GM21360 (cell line): ENCODE results near the gene DHX32.
"Not testable (repeated sequence)": the region's sequence is repeated elsewhere in the genome, so short reads cannot be mapped to it uniquely, and the experiment has no call there.

Source experiments
- ATAC-seq: cut with Tn5 transposase; IDR thresholded peaks from one replicate; pipeline ENCODE4 v1.9.1; 2021; ENCODE audit warnings: mild to moderate bottlenecking, moderate library complexity; ENCODE audit not compliant: unreplicated experiment

DHX32 gene

DNA sequence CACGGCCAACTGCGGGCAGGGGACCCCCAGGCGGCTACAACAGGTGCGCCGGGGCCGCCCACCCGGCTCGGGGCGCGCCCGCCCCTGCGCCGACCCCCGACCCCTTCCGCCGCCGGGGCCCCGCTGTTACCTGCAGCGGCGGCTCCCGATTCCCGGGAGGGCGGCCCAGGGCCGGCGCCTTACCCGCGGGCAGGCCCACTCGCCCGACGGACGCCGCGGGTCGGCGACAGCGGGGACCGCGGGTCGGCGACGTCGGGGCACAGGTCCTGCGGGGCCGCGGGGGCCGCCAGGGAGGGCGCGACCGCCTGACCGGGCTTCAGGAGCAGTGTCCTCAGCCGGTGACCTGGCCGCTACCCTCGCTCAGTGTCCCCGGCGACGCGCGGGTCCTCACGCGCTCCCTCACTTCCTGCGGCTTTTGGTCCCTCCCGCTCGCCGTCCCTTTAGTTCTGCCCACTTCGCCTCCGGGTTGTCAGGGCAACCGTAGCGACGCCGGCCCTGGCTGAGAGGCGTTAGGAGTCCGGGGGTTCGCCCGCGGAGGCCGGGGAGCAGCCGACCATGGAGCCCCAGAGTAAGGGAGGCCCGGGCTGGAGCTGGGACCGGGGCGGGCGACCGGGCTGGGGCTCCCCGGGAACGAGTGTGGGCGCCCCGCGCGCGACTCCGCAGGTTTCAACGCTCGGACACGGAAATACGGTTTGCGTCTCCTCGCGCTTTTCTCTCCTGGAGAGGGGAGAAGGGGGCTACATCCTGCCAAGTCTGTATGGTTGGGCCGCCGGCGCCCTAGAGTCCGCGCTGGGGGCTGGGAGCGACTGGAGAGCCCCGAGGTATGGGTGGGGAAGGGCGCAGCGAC is 15.2 kb upstream of the DHX32 start, which contains the start of gene FANK1:
TSS of gene FANK1 (plus strand) at position 477 of the 847 bp plus-strand sequence. CDS start at position 556, 79 bp downstream.
- ATAC-seq: peak; percentile 88

GRCh38 chr10:125895130-125896087 is 14.3 kb upstream of the DHX32 start:
- ATAC-seq: peak; percentile 57

GRCh38 chr10:125894176-125894575 is 13.1 kb upstream of the DHX32 start:
- not testable (repeated sequence) for ATAC-seq

DNA sequence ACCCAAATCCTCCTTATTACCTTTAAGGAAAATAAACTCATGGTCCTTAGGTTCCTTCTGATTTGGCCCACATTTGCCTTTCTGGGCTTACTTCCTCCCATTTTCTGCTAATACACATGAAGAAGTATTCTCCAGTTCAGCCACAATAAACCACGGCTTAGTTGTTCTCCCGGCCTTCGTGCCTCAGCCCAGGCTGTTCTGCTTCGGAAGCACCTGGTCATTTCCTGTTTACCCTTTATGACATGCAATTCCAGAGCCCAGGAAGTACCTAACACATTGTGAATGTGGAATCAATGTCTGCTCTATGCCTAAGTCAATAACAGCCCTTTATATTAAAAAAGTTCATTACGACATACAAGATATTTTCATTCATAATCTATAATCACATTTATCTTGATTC is 11.3 kb upstream of the DHX32 start:
- not testable (repeated sequence) for ATAC-seq

DNA sequence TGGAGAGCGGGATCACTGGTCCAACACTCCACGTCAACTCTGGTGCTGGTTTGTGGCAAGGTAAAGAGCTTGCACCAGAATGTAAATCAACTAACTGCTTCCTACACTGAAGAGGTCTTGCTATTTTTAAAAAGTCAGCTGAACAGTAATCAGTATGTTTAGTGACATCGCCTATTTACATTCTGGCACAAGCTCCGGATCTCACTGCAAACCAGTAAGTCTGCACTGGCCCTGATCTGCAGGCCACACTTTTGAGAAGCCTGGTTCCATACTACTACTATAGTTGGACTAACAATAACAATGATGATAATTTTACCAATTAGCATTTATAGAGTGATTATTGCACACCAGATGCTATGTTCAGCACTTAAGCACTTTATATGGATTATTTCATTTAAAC is 8.3 kb upstream of the DHX32 start:
- ATAC-seq: not testable (repeated sequence)

- no peak for ATAC-seq
Observed at GRCh38 chr10:125886914-125887512, 5.9 kb upstream of the DHX32 start.

- ATAC-seq: no peak
Observed at GRCh38 chr10:125883211-125883610, 2.1 kb upstream of the DHX32 start.

DNA sequence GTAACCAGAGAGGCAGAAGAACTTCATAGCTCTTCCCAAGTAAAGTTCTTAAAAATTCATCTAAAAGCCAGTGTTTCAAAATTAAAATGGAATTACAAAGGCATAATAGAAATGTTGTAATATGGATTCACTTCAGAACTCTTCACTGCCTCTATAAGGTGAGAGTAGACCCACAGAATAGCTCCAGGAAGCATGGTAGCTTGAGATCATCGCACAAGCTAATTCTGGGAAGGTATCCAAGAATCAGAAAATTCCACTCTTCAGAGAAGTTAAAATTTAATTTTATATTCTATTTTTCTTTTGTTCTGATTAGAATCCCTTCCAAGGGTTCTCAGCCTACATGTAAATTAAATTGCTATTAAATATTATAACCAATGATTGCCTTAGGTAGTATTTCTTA is 1.5 kb upstream of the DHX32 start:
- no peak for ATAC-seq

DNA sequence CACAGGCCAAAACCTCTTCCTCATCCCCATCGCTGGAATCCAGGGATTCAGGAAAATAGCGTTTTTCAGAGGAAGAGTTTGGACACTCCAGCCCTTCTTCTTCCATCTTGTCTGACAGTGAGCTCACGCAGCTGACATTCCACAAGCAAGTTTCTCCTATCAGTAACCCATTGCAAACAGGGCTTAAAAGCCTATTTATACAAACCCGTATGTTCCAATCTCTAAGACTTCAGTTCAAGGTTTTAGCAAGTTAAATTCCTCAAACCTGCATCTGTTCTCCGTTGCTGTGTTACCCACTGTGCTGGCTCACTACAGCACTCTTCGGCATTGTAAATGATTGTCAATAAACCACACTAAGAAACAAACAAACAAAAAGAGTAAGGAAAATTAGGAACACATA is 373 bp downstream of the DHX32 start:
- ATAC-seq: no peak

DNA sequence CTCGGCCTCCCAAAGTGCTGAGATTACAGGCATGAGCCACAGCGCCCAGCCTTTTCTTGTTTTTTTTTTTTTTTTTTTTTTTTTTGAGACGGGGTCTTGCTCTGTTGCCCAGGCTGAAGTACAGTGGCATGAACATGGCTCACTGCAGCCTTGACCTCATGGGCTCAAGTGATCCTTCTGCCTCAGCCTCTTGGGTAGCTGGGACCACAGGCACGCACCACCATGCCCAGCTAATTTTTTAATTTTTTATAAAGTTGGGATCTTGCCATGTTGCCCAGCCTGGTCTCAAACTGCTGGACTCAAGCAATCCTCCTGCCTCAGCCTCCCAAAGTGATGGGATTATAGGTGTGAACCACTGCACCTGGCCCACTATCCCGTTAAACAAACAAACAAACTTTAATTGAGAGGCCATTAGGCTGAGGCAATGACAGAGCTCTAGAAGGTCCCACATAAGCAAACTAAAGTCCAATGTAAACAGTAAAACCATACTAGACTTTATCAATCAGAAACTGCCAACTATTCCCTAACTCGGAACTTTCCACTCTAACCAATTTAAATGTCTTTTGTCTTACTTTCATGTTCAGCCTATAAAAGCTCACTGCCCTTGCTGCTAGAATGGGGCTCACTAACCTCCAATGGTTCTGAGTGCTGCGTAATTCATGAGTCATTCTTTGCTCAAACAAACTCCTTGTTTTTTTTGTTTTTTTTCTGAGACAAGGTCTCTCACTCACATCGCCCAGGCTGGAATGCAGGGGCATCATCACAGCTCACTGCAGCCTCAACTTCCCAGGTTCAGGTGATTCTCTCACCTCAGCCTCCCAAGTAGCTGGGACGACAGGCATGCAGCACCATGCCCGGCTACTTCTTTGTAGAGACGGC is 1.9 kb downstream of the DHX32 start:
- no peak for ATAC-seq

- no peak for ATAC-seq
Observed at GRCh38 chr10:125871338-125871737, 9.8 kb downstream of the DHX32 start.

GRCh38 chr10:125868372-125868975 is 12.6 kb downstream of the DHX32 start:
- ATAC-seq: peak; percentile 64

- ATAC-seq: no peak
Observed at GRCh38 chr10:125866421-125867029, 14.6 kb downstream of the DHX32 start.

GRCh38 chr10:125865120-125865519 is 16.0 kb downstream of the DHX32 start:
- no peak for ATAC-seq

DNA sequence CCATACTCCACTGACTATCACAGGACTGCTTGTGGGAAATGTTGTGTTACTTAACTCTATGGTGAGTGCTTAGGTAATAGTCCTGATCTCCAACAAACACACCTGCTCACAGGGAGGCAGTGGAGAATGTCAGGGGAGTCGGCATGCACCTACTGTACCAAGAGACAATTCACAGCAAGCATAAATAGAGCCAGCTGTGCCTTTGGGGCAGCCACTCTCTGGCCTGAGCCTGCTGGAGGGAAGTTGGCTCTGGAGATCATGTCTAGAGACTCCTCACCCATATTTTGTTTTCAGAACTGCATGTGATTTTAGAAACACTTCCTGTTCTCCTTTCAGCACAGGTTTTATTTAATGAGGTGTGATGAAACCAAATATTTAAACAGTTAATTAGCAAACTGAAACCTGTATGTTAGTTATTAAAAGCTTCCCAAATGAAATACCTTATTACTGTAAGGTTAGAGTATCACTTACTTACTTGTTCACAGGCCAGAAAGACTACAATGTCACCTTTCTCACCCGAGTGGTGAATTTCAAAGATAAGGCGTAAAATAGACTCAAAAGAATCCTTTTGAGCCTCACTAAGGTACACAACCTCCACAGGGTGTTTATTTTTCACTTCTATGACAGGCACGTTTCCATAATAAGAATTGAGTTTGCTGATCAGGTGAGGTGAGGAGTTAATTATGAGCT is 21.8 kb downstream of the DHX32 start:
- ATAC-seq: no peak

DNA sequence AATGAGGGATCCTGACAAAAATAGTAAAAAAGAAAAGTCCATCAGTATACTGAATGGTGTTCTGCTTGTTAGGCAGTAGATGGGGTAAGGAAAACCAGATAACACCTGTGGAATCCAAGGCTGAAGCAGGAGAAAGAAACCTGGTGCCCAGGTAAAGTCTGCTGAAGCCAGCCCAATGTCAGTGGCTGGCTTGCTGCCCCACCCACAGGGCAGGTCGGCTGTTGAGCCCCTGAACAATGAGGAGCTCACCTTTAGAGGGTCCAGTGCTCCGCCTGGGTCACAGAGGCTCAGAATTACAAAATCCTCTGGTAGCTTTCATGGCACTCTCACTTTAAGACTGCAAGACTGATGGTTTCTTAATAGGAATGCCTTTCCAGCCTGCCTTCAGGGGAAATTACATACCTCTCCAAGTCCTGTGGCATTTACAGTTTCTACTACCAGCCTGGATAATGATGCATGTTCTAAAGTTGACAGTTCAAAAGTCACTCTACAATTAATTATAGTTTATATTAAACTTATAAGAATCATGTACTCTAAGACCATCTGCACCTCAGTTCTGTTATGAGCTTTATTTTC is 23.8 kb downstream of the DHX32 start:
- ATAC-seq: no peak

GRCh38 chr10:125852487-125852886 is 28.6 kb downstream of the DHX32 start:
- ATAC-seq: no peak
